GM23338 (cell line): ENCODE measurements around the gene ZG16B. TPM values are rescaled to one million over a fixed set of nuclear protein-coding genes. Genes with fewer than 3 reads are reported as not detected.

Experiments
- ATAC-seq: fragments of 200-7000 bp; cut with Tn5 transposase; 3 replicates; pipeline ENCODE4 v1.9.1; 2020
- DNase-seq: peaks from one replicate; pipeline ENCODE4 v3.0.0-alpha.2; 2015; ENCODE audit warnings: low spot score
- H2AFZ ChIP-seq: fragments of 200-600 bp; sonication (generic); 2 replicates; pipeline ENCODE4 v1.8.0; 2016; ENCODE audit warnings: antibody characterized with exemption, mild to moderate bottlenecking, moderate library complexity
- H3F3A ChIP-seq: fragments of 200-600 bp; sonication (generic); replicated peaks from 2 replicates; pipeline ENCODE4 v1.8.0; 2017; ENCODE audit warnings: antibody characterized with exemption, mixed run types, low read depth
- H3K27ac ChIP-seq: fragments of 200-600 bp; sonication (generic); 2 replicates; pipeline ENCODE4 v1.6.1; 2016; ENCODE audit warnings: low read depth
- H3K27me3 ChIP-seq: fragments of 200-600 bp; sonication (generic); 2 replicates; pipeline ENCODE4 v1.8.0; 2016; ENCODE audit warnings: mild to moderate bottlenecking, mixed run types, moderate library complexity; ENCODE audit not compliant: insufficient read depth
- H3K36me3 ChIP-seq: fragments of 200-600 bp; sonication (generic); 2 replicates; pipeline ENCODE4 v1.8.0; 2016; ENCODE audit warnings: mild to moderate bottlenecking; ENCODE audit not compliant: insufficient read depth
- H3K4me1 ChIP-seq: fragments of 200-600 bp; sonication (generic); 2 replicates; pipeline ENCODE4 v1.8.0; 2016; ENCODE audit warnings: mild to moderate bottlenecking, moderate library complexity; ENCODE audit not compliant: insufficient read depth
- H3K4me2 ChIP-seq: fragments of 200-600 bp; sonication (generic); 2 replicates; pipeline ENCODE4 v1.7.1; 2017; ENCODE audit warnings: mixed run types
- H3K4me3 ChIP-seq: fragments of 200-600 bp; sonication (generic); 2 replicates; pipeline ENCODE4 v1.6.1; 2016; ENCODE audit warnings: mixed run types
- H3K79me2 ChIP-seq: fragments of 200-600 bp; sonication (generic); replicated peaks from 2 replicates; pipeline ENCODE4 v1.8.0; 2017; ENCODE audit warnings: mild to moderate bottlenecking; ENCODE audit not compliant: insufficient read depth
- H3K9me2 ChIP-seq: fragments of 200-600 bp; sonication (generic); 2 replicates; pipeline ENCODE4 v1.8.0; 2017; ENCODE audit not compliant: insufficient read depth
- H4K20me1 ChIP-seq: fragments of 200-600 bp; sonication (generic); replicated peaks from 2 replicates; pipeline ENCODE4 v1.8.0; 2017; ENCODE audit warnings: mild to moderate bottlenecking; ENCODE audit not compliant: insufficient read depth
- H3K27ac Mint-ChIP-seq: 2 replicates; pipeline ENCODE4 v1.8.0; 2020; ENCODE audit warnings: inconsistent platforms, mild to moderate bottlenecking, moderate library complexity, mixed read lengths
- H3K27me3 Mint-ChIP-seq: 3 replicates; pipeline ENCODE4 v1.8.0; 2022; ENCODE audit warnings: low read depth, mild to moderate bottlenecking, moderate library complexity, mixed read lengths, inconsistent platforms; ENCODE audit not compliant: insufficient read depth, poor library complexity
- H3K36me3 Mint-ChIP-seq: 3 replicates; pipeline ENCODE4 v1.8.0; 2021; ENCODE audit warnings: low read depth, mild to moderate bottlenecking, inconsistent platforms, moderate library complexity, mixed read lengths
- H3K4me1 Mint-ChIP-seq: 3 replicates; pipeline ENCODE4 v1.8.0; 2020; ENCODE audit warnings: mild to moderate bottlenecking, inconsistent platforms, mixed read lengths
- H3K4me3 Mint-ChIP-seq: 3 replicates; pipeline ENCODE4 v1.8.0; 2021; ENCODE audit warnings: moderate library complexity, mild to moderate bottlenecking, inconsistent platforms, mixed read lengths
- H3K9me3 Mint-ChIP-seq: 3 replicates; pipeline ENCODE4 v1.8.0; 2020; ENCODE audit warnings: moderate library complexity, mild to moderate bottlenecking, inconsistent platforms, mixed read lengths
- CREB1 ChIP-seq: fragments of 250-450 bp; sonication (Bioruptor Pico); IDR thresholded peaks from 2 replicates; pipeline ENCODE4 v1.5.0; 2020; ENCODE audit warnings: low read depth, mild to moderate bottlenecking, moderate library complexity
- ETS1 ChIP-seq: IDR thresholded peaks from 2 replicates; pipeline ENCODE4 v1.6.1; 2016; ENCODE audit warnings: antibody characterized with exemption
- EZH2 ChIP-seq: fragments of 200-600 bp; sonication (generic); IDR thresholded peaks from one replicate; pipeline ENCODE4 v1.8.0; 2017; ENCODE audit warnings: antibody characterized with exemption, mild to moderate bottlenecking, low read depth; ENCODE audit not compliant: unreplicated experiment
- EZH2phosphoT487 ChIP-seq: fragments of 200-600 bp; sonication (generic); IDR thresholded peaks from one replicate; pipeline ENCODE4 v1.8.1; 2018; ENCODE audit warnings: antibody characterized with exemption; ENCODE audit not compliant: unreplicated experiment
- JUNB ChIP-seq: IDR thresholded peaks from one replicate; pipeline ENCODE4 v1.6.1; 2016; ENCODE audit warnings: antibody characterized with exemption; ENCODE audit not compliant: unreplicated experiment
- POLR2AphosphoS5 ChIP-seq: IDR thresholded peaks from 2 replicates; pipeline ENCODE4 v1.6.1; 2016; ENCODE audit warnings: antibody characterized with exemption, low read depth
- REST ChIP-seq: IDR thresholded peaks from one replicate; pipeline ENCODE4 v1.6.1; 2018; ENCODE audit warnings: antibody characterized with exemption; ENCODE audit not compliant: unreplicated experiment
- STAT1 ChIP-seq: IDR thresholded peaks from one replicate; pipeline ENCODE4 v1.6.1; 2016; ENCODE audit warnings: antibody characterized with exemption; ENCODE audit not compliant: unreplicated experiment
- ZNF114 ChIP-seq: fragments of 250-450 bp; sonication (Bioruptor Pico); IDR thresholded peaks from 2 replicates; pipeline ENCODE4 v1.5.0; 2020; ENCODE audit warnings: mild to moderate bottlenecking, moderate library complexity
- ZNF331 ChIP-seq: fragments of 250-450 bp; sonication (Bioruptor Pico); IDR thresholded peaks from 2 replicates; pipeline ENCODE4 v1.5.0; 2020; ENCODE audit warnings: low read depth, mild to moderate bottlenecking, moderate library complexity
- polyA plus RNA-seq: library from polyadenylated mRNA; unstranded; fragments of >200 nt; fragmentation: Nextera tagmentation; extraction: Ambion mirVana; gene quantifications from 2 replicates; pipeline ENCODE4 v1.2.1, GENCODE V29; 2016
- total RNA-seq: library from RNA; depleted of rRNA; stranded (reverse); fragments of >200 nt; shearing (Covaris generic); gene quantifications from 2 replicates; pipeline ENCODE4 v1.2.3, GENCODE V29; 2014

Gene ZG16B
- total and polyA plus RNA-seq, 2 experiments from 2014 or later, result not detected

- no peak for TF ChIP-seq REST
- TF ChIP-seq JUNB, result no peak
- TF ChIP-seq EZH2, result no peak
- no peak for TF ChIP-seq STAT1
Measured at GRCh38 chr16:2848933-2849725, 19.0 kb downstream of the ZG16B start (continued).

- H3K79me2 ChIP-seq, result no peaks in the 10 kb centered on the region
- H3K4me2 ChIP-seq, result no peak overlapping the region
- H2AFZ ChIP-seq, result no peak overlapping the region
- H3K27me3 ChIP-seq, result no peaks in the 10 kb centered on the region
- ATAC-seq (no peak), DNase-seq (no peak)
- Mint-ChIP-seq H3K36me3 (peaks cover 9% of the 10 kb centered on the region), H3K9me3 (peaks cover 19% of the 10 kb centered on the region), H3K4me1 (no peaks in the 10 kb centered on the region; the same call in 2 of the 3 replicates), H3K27ac (no peak overlapping the region), H3K4me3 (no peak overlapping the region), H3K27me3 (peaks cover 13% of the 10 kb centered on the region)
- no peaks in the 10 kb centered on the region for H3K36me3 ChIP-seq
- H4K20me1 ChIP-seq, result no peaks in the 10 kb centered on the region
- no peaks in the 10 kb centered on the region for H3K4me1 ChIP-seq
- H3K4me3 ChIP-seq, result no peak overlapping the region
- no peaks in the 10 kb centered on the region for H3K9me2 ChIP-seq
- no peaks in the 10 kb centered on the region for H3F3A ChIP-seq
- no peak overlapping the region for H3K27ac ChIP-seq
- TF ChIP-seq EZH2phosphoT487, result no peak
- TF ChIP-seq CREB1 (CRISPR knock-in tag), result no peak
- no peak for TF ChIP-seq ETS1
- no peak for TF ChIP-seq REST
- TF ChIP-seq JUNB, result no peak
- TF ChIP-seq ZNF331 (CRISPR knock-in tag), result no peak
- TF ChIP-seq EZH2, result no peak
- no peak for TF ChIP-seq POLR2AphosphoS5
- TF ChIP-seq STAT1, result no peak
- TF ChIP-seq ZNF114 (CRISPR knock-in tag), result no peak
Measured at GRCh38 chr16:2852003-2852730, 22.1 kb downstream of the ZG16B start.
